Kidney epithelial cell (primary cell): ENCODE results near the gene ANKRD40. TPM values are rescaled to one million over a fixed set of nuclear protein-coding genes. Genes with fewer than 3 reads are reported as not detected.
"Not testable (repeated sequence)": the region's sequence is repeated elsewhere in the genome, so short reads cannot be mapped to it uniquely, and the experiment has no call there.

Experiments used
- DNase-seq: peaks from one replicate; pipeline ENCODE4 v3.0.0-alpha.2; 2010; ENCODE audit warnings: low read depth
- H3K27me3 ChIP-seq: 2 replicates; pipeline ENCODE4 v1.6.0; 2011; ENCODE audit warnings: low read length; ENCODE audit not compliant: control insufficient read depth, insufficient read depth
- H3K36me3 ChIP-seq: 2 replicates; pipeline ENCODE4 v1.5.1; 2011; ENCODE audit warnings: low read length; ENCODE audit not compliant: control insufficient read depth, insufficient read depth
- H3K4me3 ChIP-seq: 2 replicates; pipeline ENCODE4 v1.5.1; 2011; ENCODE audit warnings: low read depth, mild to moderate bottlenecking, control low read depth, low read length
- total RNA-seq: library from RNA; depleted of rRNA; stranded (reverse); fragments of >200 nt; gene quantifications from 2 replicates; pipeline ENCODE4 v1.2.3, GENCODE V29; 2015
- TF ChIP-seq, protein P1 (sequence below): IDR thresholded peaks from 2 replicates; pipeline ENCODE4 v1.5.1; 2011; ENCODE audit warnings: mild to moderate bottlenecking, moderate library complexity, low read length, control low read depth, inconsistent platforms; ENCODE audit not compliant: insufficient read depth, poor library complexity, severe bottlenecking

ANKRD40 gene
- total RNA-seq, 1 donor from 2014 or later: 30.7 TPM

DNA sequence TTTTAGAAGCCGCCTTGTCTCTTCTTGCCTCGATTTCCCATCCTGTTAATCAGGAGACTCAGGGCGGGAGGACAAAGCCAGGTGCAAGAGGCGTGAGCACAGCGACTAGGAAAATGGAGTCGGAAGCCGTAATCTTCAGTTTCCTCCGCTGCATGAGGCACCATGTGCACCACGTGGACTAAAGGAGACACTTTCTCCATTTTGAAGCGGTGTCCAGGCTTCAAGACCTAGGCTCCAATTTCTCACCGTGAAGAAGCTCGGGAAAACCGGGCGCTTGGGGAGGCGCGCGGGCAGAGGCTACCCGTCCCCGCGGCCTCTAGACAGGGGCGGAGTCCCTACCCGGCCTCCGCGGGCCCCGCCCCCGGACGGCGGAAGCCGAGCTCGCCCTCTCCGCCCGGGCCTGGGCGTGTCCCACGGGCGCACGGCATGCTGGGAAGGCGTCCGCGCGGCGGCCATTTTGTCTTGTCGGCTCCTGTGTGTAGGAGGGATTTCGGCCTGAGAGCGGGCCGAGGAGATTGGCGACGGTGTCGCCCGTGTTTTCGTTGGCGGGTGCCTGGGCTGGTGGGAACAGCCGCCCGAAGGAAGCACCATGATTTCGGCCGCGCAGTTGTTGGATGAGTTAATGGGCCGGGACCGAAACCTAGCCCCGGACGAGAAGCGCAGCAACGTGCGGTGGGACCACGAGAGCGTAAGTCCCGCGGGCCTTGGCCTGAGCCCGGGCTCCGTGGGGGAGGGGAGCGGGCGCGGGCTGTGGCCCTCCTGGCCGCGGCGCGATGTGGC is 11.6 kb upstream of the ANKRD40 start, which contains the start of gene LUC7L3:
Gene LUC7L3, plus strand, starts transcription at position 460 of the 780 bp plus-strand sequence. Its CDS starts 130 bp downstream, at position 590.
- peak within 1 kb of the TSS; percentile 79 for H3K4me3 ChIP-seq
- H3K36me3 ChIP-seq: no peaks in the 10 kb centered on the region
- TF ChIP-seq, protein P1, sequence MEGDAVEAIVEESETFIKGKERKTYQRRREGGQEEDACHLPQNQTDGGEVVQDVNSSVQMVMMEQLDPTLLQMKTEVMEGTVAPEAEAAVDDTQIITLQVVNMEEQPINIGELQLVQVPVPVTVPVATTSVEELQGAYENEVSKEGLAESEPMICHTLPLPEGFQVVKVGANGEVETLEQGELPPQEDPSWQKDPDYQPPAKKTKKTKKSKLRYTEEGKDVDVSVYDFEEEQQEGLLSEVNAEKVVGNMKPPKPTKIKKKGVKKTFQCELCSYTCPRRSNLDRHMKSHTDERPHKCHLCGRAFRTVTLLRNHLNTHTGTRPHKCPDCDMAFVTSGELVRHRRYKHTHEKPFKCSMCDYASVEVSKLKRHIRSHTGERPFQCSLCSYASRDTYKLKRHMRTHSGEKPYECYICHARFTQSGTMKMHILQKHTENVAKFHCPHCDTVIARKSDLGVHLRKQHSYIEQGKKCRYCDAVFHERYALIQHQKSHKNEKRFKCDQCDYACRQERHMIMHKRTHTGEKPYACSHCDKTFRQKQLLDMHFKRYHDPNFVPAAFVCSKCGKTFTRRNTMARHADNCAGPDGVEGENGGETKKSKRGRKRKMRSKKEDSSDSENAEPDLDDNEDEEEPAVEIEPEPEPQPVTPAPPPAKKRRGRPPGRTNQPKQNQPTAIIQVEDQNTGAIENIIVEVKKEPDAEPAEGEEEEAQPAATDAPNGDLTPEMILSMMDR: no peak
- DNase-seq: peak; percentile 60
- H3K27me3 ChIP-seq: no peaks in the 10 kb centered on the region

DNA sequence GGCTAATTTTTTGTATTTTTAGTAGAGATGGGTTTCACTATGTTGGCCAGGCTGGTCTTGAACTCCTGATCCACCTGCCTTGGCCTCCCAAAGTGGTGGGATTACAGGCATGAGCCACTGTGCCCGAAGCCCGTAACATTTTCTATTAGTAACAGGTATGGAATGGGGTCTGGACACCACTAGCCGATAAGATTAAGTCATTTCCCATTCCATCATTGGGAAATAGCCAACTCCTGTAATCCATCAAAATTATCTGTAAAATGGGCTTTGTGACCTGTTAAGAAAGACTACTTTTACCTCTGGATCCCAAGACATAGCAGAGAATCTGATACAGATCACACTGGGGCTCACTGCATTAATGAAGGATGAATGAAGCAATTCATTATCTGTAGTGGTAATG is 7.8 kb upstream of the ANKRD40 start:
- H3K36me3 ChIP-seq: no peaks in the 10 kb centered on the region
- DNase-seq: no peak
- TF ChIP-seq, protein P1: no peak
- no peaks in the 10 kb centered on the region for H3K27me3 ChIP-seq
- H3K4me3 ChIP-seq: no peak overlapping the region

DNA sequence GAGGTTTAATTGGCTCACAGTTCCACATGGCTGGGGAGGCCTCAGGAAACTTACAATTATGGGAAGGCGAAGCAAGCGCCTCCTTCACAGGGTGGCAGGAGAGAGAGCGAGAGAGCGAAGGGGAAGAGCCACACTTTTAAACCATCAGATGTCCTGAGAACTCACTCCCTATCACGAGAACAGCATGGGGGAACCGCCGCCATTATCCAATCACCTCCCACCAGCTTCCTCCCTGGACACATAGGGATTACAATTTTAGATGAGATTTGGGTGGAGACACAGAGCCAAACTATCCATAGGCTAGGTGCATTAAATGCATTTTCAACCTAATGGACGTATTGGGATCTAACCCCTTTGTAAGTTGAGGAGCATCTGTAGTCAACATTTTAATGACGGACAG is 4.9 kb upstream of the ANKRD40 start:
- Histone ChIP-seq H3K4me3 (no peak overlapping the region), H3K36me3 (no peaks in the 10 kb centered on the region), H3K27me3 (no peaks in the 10 kb centered on the region)
- TF ChIP-seq, protein P1: no peak
- no peak for DNase-seq

DNA sequence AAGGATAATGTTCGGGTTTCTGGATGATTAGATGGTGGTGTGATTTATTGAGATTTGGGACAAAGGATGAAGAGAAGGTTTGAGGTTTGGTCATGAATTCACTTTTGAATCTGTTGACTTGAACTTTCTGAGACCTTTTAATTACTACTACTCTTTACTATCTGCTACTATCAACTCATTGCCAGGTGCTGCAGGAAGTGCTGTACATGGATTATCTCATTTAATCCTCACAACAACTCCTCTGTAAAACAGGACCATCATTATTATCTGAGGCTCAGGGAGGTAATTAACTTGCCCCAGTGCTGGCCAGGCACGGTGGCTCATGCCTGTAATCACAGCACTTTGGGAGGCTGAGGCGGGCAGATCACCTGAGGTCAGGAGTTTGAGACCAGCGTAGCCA is 2.9 kb upstream of the ANKRD40 start:
- TF ChIP-seq, protein P1: no peak
- Histone ChIP-seq H3K36me3 (no peaks in the 10 kb centered on the region), H3K27me3 (no peaks in the 10 kb centered on the region), H3K4me3 (no peak overlapping the region)
- no peak for DNase-seq

DNA sequence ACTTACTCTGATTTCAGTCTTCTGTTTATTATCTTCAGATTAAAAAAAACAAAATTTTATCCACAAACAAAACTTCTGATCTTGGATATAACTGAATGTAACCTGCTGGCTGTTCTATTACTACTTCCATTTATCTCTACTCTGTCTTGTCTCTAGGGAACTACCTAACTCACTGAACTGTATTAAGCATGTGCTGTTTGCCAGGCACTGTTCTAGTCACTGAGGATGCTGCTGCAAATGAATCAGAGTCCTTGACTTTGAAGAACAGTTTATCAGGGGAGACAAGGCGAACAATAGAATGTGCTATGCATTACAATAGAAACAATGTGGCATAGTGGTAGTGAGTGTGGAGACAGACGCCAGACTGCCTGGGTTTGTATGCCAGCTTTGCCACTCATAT is 2.3 kb upstream of the ANKRD40 start:
- no peaks in the 10 kb centered on the region for H3K36me3 ChIP-seq
- TF ChIP-seq, protein P1: no peak
- no peak for DNase-seq
- H3K27me3 ChIP-seq: no peaks in the 10 kb centered on the region
- no peak overlapping the region for H3K4me3 ChIP-seq

DNA sequence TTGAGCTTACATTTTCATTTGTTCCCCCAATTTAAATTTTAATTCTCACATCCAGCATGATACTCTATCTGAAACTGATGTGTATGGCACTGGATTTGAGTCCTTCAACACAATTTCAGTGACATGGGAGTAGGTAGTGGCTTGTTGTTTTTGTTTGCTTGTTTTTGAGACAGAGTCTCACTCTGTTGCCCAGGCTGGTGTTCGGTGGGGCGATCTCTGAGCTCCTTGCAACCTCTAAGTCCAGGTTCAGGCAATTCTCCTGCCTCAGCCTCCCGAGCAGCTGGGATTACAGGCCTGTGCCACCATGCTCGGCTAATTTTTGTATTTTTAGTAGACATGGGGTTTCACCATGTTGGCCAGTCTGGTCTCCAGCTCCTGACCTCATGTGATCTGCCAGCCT is 1.3 kb upstream of the ANKRD40 start:
- H3K4me3 ChIP-seq, DNase-seq, H3K27me3 ChIP-seq, H3K36me3 ChIP-seq: not testable (repeated sequence)
